Breast epithelium (tissue), 4 donors: Measurements from ENCODE around the gene PDZD2. TPM values are rescaled to one million over a fixed set of nuclear protein-coding genes. Genes with fewer than 3 reads are reported as not detected.

Source experiments
- DNase-seq, 2 donors: peaks; one replicate each; pipeline ENCODE4 v3.0.0-alpha.2; 2019; ENCODE audit warnings: low spot score in 2 of 2
- H3K27ac ChIP-seq, 2 donors: fragments of 200-600 bp; sonication (generic) in 1 of 2; one replicate each; pipeline ENCODE4 v1.5.1; 2016 to 2019; ENCODE audit warnings: mild to moderate bottlenecking in 1 of 2
- H3K27me3 ChIP-seq, 2 donors: fragments of 200-600 bp; sonication (generic) in 1 of 2; one replicate each; pipeline versions ENCODE4 v1.5.1 to v1.6.0; 2017 to 2019; ENCODE audit warnings: control low read depth in 1 of 2, mild to moderate bottlenecking in 1 of 2
- H3K36me3 ChIP-seq: fragments of 200-600 bp; one replicate; pipeline ENCODE4 v1.5.1; 2019
- H3K4me1 ChIP-seq, 2 donors: fragments of 200-600 bp; sonication (generic); one replicate each; pipeline ENCODE4 v1.5.1; 2016 to 2019; ENCODE audit warnings: control low read depth in 1 of 2
- H3K4me3 ChIP-seq, 3 donors: fragments of 200-600 bp; sonication (generic); 1 replicate in 2 of 3; 2 replicates in 1 of 3; pipeline ENCODE4 v1.5.1; 2016 to 2019; ENCODE audit warnings: mild to moderate bottlenecking in 3 of 3, moderate library complexity in 2 of 3
- H3K9me3 ChIP-seq, 2 donors: fragments of 200-600 bp; sonication (generic) in 1 of 2; one replicate each; pipeline ENCODE4 v1.5.1; 2016 to 2019; ENCODE audit warnings: control low read depth in 1 of 2
- CTCF ChIP-seq, 3 donors: fragments of 450-650 bp; IDR thresholded peaks; one replicate each; pipeline ENCODE4 v1.5.1; 2016 to 2017; ENCODE audit warnings: antibody characterized with exemption in 3 of 3, mild to moderate bottlenecking in 3 of 3, moderate library complexity in 3 of 3
- POLR2A ChIP-seq: fragments of 450-650 bp; IDR thresholded peaks from one replicate; pipeline ENCODE4 v1.6.1; 2016; ENCODE audit warnings: antibody characterized with exemption, mild to moderate bottlenecking, moderate library complexity
- POLR2AphosphoS5 ChIP-seq, 3 donors: sonication (generic); formaldehyde crosslinking; IDR thresholded peaks; one replicate each; pipeline ENCODE4 v1.6.1; 2017; ENCODE audit warnings: antibody characterized with exemption in 3 of 3
- intact Hi-C: fragments of 100-400 bp; cut with DNase I; formaldehyde crosslinking; loops from one replicate; pipeline ENCODE4 v1.15.1; 2023; ENCODE audit warnings: low total_unique reads
- total RNA-seq, 3 donors: library from RNA; depleted of rRNA; stranded (reverse); fragments of >200 nt; gene quantifications; one replicate each; pipeline ENCODE4 v1.1.0, GENCODE V29; 2016

Gene PDZD2
- total RNA-seq, 3 donors from 2014 or later: 16.8 to 23.3 (median 17.7) TPM

DNA sequence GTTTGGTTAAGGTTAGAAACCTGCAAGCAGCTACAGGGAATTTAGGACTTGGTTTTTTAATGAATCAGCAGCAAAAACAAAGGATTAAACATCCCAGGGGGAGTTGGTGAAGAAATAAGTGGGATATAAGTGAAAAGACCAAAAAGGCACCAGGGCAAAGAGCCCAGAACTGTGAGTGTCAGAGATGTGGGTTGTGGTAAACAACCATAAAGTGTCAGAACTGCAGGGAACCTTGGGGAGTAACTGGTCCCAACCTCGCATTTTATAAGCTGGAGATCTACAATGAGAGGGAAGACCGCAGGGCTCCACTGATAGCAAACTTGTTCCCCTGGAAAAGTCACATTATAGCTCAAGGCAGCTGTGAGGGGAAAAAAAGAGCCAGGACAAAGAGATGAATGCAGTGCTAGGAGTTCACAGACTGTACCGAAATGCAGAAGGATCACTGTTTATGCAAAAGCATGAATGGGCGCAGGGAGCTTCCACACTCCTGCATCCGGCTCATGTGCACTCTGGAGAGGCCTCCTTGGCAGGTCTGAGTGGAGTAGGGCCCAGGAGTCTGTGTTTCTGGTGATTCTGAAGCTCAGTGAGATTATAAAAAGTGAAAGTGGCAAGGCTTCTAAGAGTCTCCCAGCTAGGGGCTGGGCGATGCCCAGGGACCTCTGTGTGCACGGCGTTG lies 378.9 kb downstream of the PDZD2 start:
- intact Hi-C loops: no loop called here
- H3K27me3 ChIP-seq: no peaks in the 10 kb centered on the region
- DNase-seq: no peak
- no peaks in the 10 kb centered on the region for H3K36me3 ChIP-seq
- TF ChIP-seq POLR2AphosphoS5 (IDR thresholded peaks at IDR 0.05) (no peak), CTCF (IDR thresholded peaks at IDR 0.05) (no peak), POLR2A (no peak)
- peak overlapping the region in 1 of 2 donors; percentile 20 for H3K27ac ChIP-seq
- no peaks in the 10 kb centered on the region for H3K9me3 ChIP-seq
- H3K4me1 ChIP-seq: peaks cover 0 to 5% of the 10 kb centered on the region in 2 donors
- no peak overlapping the region for H3K4me3 ChIP-seq

DNA sequence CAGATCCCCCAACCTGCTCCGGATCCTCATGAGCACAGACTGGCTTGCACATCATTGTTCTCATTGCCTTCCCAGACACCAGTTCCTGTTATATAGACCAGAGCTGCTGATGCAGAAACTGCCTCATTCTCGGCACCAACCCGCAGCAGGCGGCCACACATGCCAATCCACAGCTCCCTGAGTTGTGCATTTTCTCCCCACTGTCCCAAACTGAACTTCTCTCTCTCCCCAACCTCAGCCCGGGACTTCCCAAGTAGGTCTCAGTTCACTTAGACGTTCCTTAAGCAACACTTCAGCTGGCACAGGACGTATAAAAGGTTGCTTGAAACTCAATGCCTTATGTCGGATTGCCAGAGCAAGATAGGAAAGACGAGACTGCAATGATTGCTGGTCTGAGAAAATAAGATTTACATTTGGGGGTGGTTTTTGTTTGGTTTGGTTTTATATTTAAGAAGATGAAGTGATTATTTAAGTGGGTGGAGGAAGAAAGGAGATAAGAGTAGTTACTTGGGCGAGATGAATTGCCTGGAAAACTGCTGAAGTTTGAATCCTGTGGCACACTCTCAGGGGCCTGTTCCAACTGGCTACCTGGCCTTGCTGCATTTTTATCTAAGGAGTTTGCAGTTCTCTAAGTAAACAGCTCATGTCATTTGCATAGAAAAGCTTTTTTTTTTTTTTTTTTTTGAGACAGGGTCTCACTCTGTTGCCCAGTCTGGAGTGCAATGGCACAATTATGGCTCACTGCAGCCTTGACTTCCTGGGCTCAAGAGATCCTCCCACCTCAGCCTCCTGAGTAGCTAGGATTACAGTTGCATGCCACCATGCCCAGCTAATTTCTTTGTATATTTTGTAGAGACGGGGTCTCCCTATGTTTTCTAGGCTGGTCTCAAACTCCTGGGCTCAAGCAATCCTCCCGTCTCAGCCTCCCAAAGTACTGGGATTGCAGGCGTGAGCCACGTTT lies 379.8 kb downstream of the PDZD2 start:
- Histone ChIP-seq H3K4me1 (peaks cover 0 to 5% of the 10 kb centered on the region in 2 donors), H3K27me3 (no peaks in the 10 kb centered on the region), H3K27ac (peak overlapping the region in 1 of 2 donors; percentile 20), H3K9me3 (no peaks in the 10 kb centered on the region), H3K4me3 (no peak overlapping the region), H3K36me3 (no peaks in the 10 kb centered on the region)
- DNase-seq: no peak
- TF ChIP-seq CTCF (IDR thresholded peaks at IDR 0.05) (no peak), POLR2A (no peak), POLR2AphosphoS5 (IDR thresholded peaks at IDR 0.05) (no peak)
- intact Hi-C loops: no loop called here

- no peak for TF ChIP-seq POLR2A
- TF ChIP-seq POLR2AphosphoS5 (IDR thresholded peaks at IDR 0.05): no peak
- TF ChIP-seq CTCF (IDR thresholded peaks at IDR 0.05): no peak
- Histone ChIP-seq H3K9me3 (no peaks in the 10 kb centered on the region), H3K4me1 (peaks cover 0 to 5% of the 10 kb centered on the region in 2 donors), H3K36me3 (no peaks in the 10 kb centered on the region), H3K4me3 (no peak overlapping the region), H3K27ac (no peak overlapping the region), H3K27me3 (no peaks in the 10 kb centered on the region)
- intact Hi-C loops: no loop called here
- no peak for DNase-seq
These were observed 381.3 kb downstream of the PDZD2 start for GRCh38 chr5:32020271-32020670.

DNA sequence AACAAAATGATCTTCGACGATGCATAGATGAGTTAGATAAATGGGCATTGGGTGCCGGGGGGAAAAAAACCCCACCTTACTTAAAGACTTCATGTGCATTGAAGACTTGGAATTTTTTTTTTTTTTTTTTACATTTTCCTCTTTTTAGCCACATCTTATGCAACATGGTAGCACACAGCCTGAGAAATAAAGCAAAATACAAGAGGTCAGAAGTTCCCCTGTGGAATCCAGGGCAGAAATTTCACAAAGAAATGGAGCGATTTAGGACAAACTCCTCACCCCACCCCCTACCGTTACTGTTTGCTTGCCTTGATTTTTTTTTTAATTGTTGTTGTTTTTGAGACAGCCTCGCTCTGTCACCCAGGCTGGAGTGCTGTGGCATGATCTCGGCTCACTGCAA lies 382.0 kb downstream of the PDZD2 start:
- H3K27ac ChIP-seq: no peak overlapping the region
- TF ChIP-seq POLR2AphosphoS5 (IDR thresholded peaks at IDR 0.05): no peak
- no peak for TF ChIP-seq CTCF (IDR thresholded peaks at IDR 0.05)
- TF ChIP-seq POLR2A: no peak
- H3K4me3 ChIP-seq: no peak overlapping the region
- peaks cover 0 to 5% of the 10 kb centered on the region in 2 donors for H3K4me1 ChIP-seq
- H3K36me3 ChIP-seq: no peaks in the 10 kb centered on the region
- H3K9me3 ChIP-seq: no peaks in the 10 kb centered on the region
- intact Hi-C loops: no loop called here
- no peak for DNase-seq
- no peaks in the 10 kb centered on the region for H3K27me3 ChIP-seq

DNA sequence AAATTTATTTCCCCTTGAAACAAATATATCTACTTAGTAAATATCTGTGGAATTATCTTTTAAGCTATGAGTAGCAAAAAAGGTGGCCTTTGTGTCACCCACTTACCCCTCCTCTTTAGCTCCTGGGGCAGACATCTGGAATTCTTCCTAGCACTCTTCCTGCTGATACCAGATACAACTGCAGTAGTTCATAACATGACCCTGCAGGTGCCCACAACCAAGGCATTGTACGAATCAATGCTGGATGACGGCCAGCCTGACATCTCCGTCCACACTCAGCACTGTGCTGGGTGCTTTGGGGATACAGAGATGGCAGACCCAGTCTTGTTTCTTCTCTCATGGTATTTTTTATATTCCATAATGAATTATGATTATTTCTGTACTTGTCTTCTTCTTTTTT lies 382.8 kb downstream of the PDZD2 start:
- H3K27me3 ChIP-seq: no peaks in the 10 kb centered on the region
- no peak overlapping the region for H3K4me3 ChIP-seq
- H3K36me3 ChIP-seq: no peaks in the 10 kb centered on the region
- H3K27ac ChIP-seq: no peak overlapping the region
- H3K4me1 ChIP-seq: peaks cover 0 to 5% of the 10 kb centered on the region in 2 donors
- no peaks in the 10 kb centered on the region for H3K9me3 ChIP-seq
- intact Hi-C loops: no loop called here
- DNase-seq: no peak
- no peak for TF ChIP-seq POLR2AphosphoS5 (IDR thresholded peaks at IDR 0.05)
- no peak for TF ChIP-seq CTCF (IDR thresholded peaks at IDR 0.05)
- TF ChIP-seq POLR2A: no peak
